Activated CD8-positive, alpha-beta T cell treated with anti-CD3 and anti-CD28 coated beads for 36 hours (primary cell): ENCODE data around the gene CCDC136. TPM values are rescaled to one million over a fixed set of nuclear protein-coding genes. Genes with fewer than 3 reads are reported as not detected.

Experiments
- ATAC-seq: fragments of 200-7000 bp; cut with Tn5 transposase; one replicate; pipeline ENCODE4 v1.10.0; 2021; ENCODE audit warnings: mild to moderate bottlenecking, moderate library complexity
- CTCF ChIA-PET: fragments of 350-600 bp; sonication (Branson Sonifier 250); formaldehyde crosslinking; loops from one replicate; lab custom pipeline; 2021; ENCODE audit warnings: antibody characterized with exemption; lab: Charles Lee
- POLR2A ChIA-PET: fragments of 350-600 bp; sonication (Branson Sonifier 250); formaldehyde crosslinking; loops from one replicate; lab custom pipeline; 2021; ENCODE audit warnings: antibody characterized with exemption; lab: Charles Lee
- DNase-seq: peaks from one replicate; pipeline ENCODE4 v3.0.0-alpha.2; 2020
- H3K27ac Mint-ChIP-seq: one replicate; pipeline ENCODE4 v1.8.0; 2021; ENCODE audit warnings: mild to moderate bottlenecking, mixed read lengths
- H3K27me3 Mint-ChIP-seq: one replicate; pipeline ENCODE4 v1.8.0; 2021; ENCODE audit warnings: mixed read lengths
- H3K36me3 Mint-ChIP-seq: one replicate; pipeline ENCODE4 v1.8.0; 2021; ENCODE audit warnings: low read depth, mixed read lengths
- H3K4me1 Mint-ChIP-seq: one replicate; pipeline ENCODE4 v1.8.0; 2021; ENCODE audit warnings: low read depth, mixed read lengths
- H3K4me3 Mint-ChIP-seq: one replicate; pipeline ENCODE4 v1.8.0; 2021; ENCODE audit warnings: mild to moderate bottlenecking, moderate library complexity, mixed read lengths
- H3K9me3 Mint-ChIP-seq: one replicate; pipeline ENCODE4 v1.8.0; 2021; ENCODE audit warnings: mixed read lengths
- intact Hi-C: fragments of 100-400 bp; cut with micrococcal nuclease; formaldehyde crosslinking; loops from one replicate; pipeline ENCODE4 v1.10.0; 2022
- total RNA-seq, 2 experiments: library from RNA; stranded (reverse); gene quantifications; one replicate each; pipeline ENCODE4 v1.2.3, GENCODE V29; 2021
- TF ChIP-seq, protein P1 (sequence below): fragments of 200-600 bp; IDR thresholded peaks from one replicate; pipeline ENCODE4 v1.8.0; 2022; ENCODE audit warnings: antibody characterized with exemption, mild to moderate bottlenecking

CCDC136 gene
- total RNA-seq, 2 experiments from 2014 or later: 7.6 to 9.6 TPM

DNA sequence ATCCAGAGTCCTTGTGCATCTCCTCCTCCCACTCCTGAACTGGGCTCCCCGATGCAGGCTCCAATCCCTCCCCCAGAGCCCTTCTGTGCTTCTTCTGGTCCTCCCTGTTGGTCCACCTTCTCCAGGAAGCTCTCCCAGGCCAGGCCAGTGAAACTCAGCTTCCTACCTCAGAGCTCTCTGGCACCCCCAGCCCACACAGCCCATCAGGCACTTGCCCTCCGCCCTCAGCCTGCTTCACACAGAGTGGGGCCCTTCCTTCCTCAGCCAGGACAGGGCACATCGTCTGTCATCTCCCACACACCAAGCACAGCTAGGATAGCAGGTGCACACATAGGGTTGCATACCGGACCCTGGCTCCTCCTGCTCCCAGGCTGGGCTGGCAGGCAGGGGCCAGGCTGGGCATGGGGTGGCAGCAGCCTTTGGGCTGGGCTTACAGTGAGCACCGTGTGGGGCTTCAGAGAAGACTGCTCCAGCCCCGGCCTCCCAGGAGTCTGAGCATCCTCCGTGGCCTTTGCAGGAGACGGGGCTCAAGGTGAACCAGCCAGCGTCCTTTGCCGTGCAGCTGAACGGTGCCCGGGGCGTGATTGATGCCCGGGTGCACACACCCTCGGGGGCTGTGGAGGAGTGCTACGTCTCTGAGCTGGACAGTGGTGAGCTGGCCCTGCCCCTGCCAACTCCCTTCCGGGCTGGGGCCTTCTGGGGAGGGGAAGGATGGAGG lies 64.4 kb downstream of the CCDC136 start:
- no peaks in the 10 kb centered on the region for H3K9me3 Mint-ChIP-seq
- ChIA-PET CTCF (interaction anchor here (1.1 to 1.5 kb wide), 3 partner anchors 13 to 27 kb away, joined by 3 read pairs; no protein-coding TSS in a partner anchor), POLR2A (interaction anchor here (1.4 kb wide), 1 partner anchor 13 kb away, joined by 3 read pairs; no protein-coding TSS in a partner anchor)
- no peak overlapping the region for H3K4me3 Mint-ChIP-seq
- no peaks in the 10 kb centered on the region for H3K27me3 Mint-ChIP-seq
- no peak overlapping the region for H3K27ac Mint-ChIP-seq
- H3K4me1 Mint-ChIP-seq: no peaks in the 10 kb centered on the region
- TF ChIP-seq, protein P1, sequence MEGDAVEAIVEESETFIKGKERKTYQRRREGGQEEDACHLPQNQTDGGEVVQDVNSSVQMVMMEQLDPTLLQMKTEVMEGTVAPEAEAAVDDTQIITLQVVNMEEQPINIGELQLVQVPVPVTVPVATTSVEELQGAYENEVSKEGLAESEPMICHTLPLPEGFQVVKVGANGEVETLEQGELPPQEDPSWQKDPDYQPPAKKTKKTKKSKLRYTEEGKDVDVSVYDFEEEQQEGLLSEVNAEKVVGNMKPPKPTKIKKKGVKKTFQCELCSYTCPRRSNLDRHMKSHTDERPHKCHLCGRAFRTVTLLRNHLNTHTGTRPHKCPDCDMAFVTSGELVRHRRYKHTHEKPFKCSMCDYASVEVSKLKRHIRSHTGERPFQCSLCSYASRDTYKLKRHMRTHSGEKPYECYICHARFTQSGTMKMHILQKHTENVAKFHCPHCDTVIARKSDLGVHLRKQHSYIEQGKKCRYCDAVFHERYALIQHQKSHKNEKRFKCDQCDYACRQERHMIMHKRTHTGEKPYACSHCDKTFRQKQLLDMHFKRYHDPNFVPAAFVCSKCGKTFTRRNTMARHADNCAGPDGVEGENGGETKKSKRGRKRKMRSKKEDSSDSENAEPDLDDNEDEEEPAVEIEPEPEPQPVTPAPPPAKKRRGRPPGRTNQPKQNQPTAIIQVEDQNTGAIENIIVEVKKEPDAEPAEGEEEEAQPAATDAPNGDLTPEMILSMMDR: no peak
- ATAC-seq (no peak), DNase-seq (no peak)
- H3K36me3 Mint-ChIP-seq: no peaks in the 10 kb centered on the region
- intact Hi-C loops: no loop called here

GRCh38 chr7:128858380-128859231 lies 66.8 kb downstream of the CCDC136 start:
- TF ChIP-seq, protein P1: no peak
- DNase-seq (no peak), ATAC-seq (no peak)
- no peaks in the 10 kb centered on the region for H3K9me3 Mint-ChIP-seq
- POLR2A ChIA-PET: no interaction called here
- CTCF ChIA-PET: no interaction called here
- no peak overlapping the region for H3K4me3 Mint-ChIP-seq
- H3K36me3 Mint-ChIP-seq: no peaks in the 10 kb centered on the region
- no peaks in the 10 kb centered on the region for H3K27me3 Mint-ChIP-seq
- intact Hi-C loops: no loop called here
- peaks cover 5% of the 10 kb centered on the region for H3K4me1 Mint-ChIP-seq
- H3K27ac Mint-ChIP-seq: no peak overlapping the region

DNA sequence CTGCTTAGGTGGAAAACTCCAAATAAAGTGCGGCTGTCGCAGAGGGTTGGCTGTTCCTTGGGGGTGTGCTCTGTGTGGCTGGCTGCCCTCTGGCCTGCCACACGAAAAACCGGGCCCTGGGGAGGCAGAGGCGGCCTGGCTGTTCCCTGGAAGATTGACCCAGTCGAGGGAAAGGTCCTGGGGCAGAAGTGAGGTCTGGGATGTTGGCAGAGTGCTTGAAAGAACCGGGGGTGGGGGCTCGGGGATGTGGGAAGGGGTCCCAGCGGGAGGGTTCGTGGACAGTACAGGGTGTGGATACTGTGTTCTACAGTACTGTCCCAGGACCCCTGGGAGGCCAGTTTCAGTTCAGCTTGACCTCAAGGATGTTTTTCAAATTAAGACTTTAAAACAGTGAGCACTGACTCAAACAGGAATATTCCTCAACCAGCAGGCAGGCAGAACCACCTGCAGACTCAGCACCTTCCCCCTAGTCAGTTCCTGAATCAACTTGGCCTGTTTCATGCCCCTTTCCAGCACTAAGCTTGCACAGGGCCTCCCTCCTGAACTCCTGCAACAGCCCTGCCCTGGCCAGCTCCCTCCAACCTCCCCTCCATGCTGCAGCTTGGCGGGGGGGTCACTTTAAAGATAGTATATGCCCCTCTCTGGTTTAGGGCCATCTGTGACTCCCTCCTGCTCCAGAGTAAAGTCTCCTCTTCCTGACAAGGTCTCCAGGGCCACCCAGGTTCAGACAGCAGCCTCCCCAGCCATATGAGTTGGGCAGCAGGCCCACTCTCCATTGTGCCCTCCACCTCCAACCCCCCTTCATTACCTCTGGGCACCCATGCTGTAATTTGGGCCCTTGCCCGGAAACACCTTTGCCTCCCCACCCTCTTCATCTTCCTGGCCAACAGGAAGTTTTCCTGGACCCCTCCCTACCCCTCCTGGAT lies 67.7 kb downstream of the CCDC136 start:
- TF ChIP-seq, protein P1: no peak
- POLR2A ChIA-PET: interaction anchor here (1.2 to 2.1 kb wide), 2 partner anchors 18 to 24 kb away, joined by 3 to 5 read pairs; no protein-coding TSS in a partner anchor
- CTCF ChIA-PET: interaction anchor here (1.3 to 5.1 kb wide), 2 partner anchors 23 to 24 kb away, joined by 3 to 100 read pairs; no protein-coding TSS in a partner anchor
- intact Hi-C loops: no loop called here
- no peak overlapping the region for H3K4me3 Mint-ChIP-seq
- no peaks in the 10 kb centered on the region for H3K36me3 Mint-ChIP-seq
- H3K9me3 Mint-ChIP-seq: no peaks in the 10 kb centered on the region
- H3K4me1 Mint-ChIP-seq: peaks cover 10% of the 10 kb centered on the region
- H3K27me3 Mint-ChIP-seq: no peaks in the 10 kb centered on the region
- DNase-seq (no peak), ATAC-seq (no peak)
- no peak overlapping the region for H3K27ac Mint-ChIP-seq

DNA sequence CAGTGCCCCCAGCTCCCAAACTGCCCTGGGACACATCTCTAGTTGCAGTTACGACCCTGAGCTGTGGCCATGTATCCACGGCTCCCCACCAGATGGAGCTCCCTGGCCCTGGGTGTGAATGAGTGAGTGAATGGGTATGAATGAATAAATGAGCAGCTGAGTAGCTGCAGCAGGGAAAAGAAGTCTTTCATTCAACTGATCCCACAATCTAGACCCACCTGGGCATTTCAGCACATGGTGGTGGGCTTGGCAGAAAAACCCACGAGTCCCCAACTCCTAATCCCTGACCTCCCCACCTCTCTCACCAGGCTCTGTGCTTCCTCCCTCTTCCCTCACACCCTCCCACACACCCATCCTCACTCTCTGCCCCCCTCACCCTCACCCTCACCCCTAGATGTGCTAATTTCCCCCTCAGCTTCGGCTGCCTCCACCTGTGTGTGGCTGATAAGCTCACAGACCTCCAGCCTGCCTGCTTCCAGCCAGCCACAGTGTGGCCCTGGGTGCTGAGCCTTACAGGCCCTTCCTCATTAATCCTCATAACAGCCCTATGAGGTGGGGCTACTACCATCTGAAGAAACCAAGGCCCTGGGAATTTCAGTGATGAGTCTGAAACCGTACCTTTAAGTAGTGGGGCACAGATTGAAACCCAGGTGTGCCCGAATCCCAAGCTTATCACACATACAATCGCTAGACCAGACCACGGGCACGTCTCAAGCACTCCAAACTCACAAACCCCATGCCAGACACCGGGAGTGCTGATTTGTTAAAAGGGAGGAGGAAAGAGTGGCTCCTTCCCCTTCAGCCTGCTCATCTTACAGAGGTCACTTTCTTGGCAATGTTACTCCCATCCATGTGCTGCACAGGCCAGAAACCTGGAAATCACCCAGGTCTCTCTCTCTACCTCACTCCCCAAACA lies 68.6 kb downstream of the CCDC136 start:
- no peaks in the 10 kb centered on the region for H3K27me3 Mint-ChIP-seq
- intact Hi-C loops: no loop called here
- ChIA-PET CTCF (interaction anchor here (0.9 to 5.1 kb wide), 4 partner anchors 22 to 118 kb away, joined by 3 to 100 read pairs (median 10); no protein-coding TSS in a partner anchor), POLR2A (interaction anchor here (1.2 to 2.1 kb wide), 2 partner anchors 19 to 23 kb away, joined by 3 to 5 read pairs; no protein-coding TSS in a partner anchor)
- ATAC-seq (no peak), DNase-seq (no peak)
- H3K27ac Mint-ChIP-seq: no peak overlapping the region
- TF ChIP-seq, protein P1: no peak
- H3K36me3 Mint-ChIP-seq: peaks cover 5% of the 10 kb centered on the region
- H3K4me1 Mint-ChIP-seq: peaks cover 17% of the 10 kb centered on the region
- H3K9me3 Mint-ChIP-seq: no peaks in the 10 kb centered on the region
- no peak overlapping the region for H3K4me3 Mint-ChIP-seq
